GM12878 (cell line): ENCODE data around the gene HOXC13. TPM values are rescaled to one million over a fixed set of nuclear protein-coding genes. Genes with fewer than 3 reads are reported as not detected.

Source experiments
- ATAC-seq: fragments of 200-7000 bp; cut with Tn5 transposase; 3 replicates; pipeline ENCODE4 v1.9.1; 2020; ENCODE audit warnings: mild to moderate bottlenecking, moderate library complexity
- BruUV-seq: library from RNA; stranded (reverse); fragments of 400-500 nt; replicated peaks from 2 replicates; lab custom pipeline; 2021; lab: Mats Ljungman, UMichigan
- CTCF ChIA-PET: fragments of 300-600 bp; sonication (Branson Sonifier 250); formaldehyde crosslinking; extraction: SDS; loops from one replicate; lab custom pipeline; 2021; ENCODE audit warnings: inconsistent platforms; lab: Yijun Ruan, JAX
- POLR2A ChIA-PET: fragments of 350-600 bp; formaldehyde crosslinking; extraction: SDS; loops from one replicate; lab custom pipeline; 2021; ENCODE audit warnings: inconsistent platforms; lab: Charles Lee
- RAD21 ChIA-PET: fragments of 300-600 bp; sonication (Branson Sonifier 250); formaldehyde crosslinking; loops from one replicate; lab custom pipeline; 2023; ENCODE audit warnings: antibody characterized with exemption; ENCODE audit not compliant: unreplicated experiment; lab: Charles Lee
- SMC1A ChIA-PET: fragments of 300-600 bp; sonication (Branson Sonifier 250); formaldehyde crosslinking; loops from one replicate; lab custom pipeline; 2023; ENCODE audit not compliant: unreplicated experiment, uncharacterized antibody; lab: Charles Lee
- DNase-seq: peaks from one replicate; pipeline ENCODE4 v3.0.0-alpha.2; 2011; ENCODE audit warnings: low read depth, low spot score
- FAIRE-seq: peaks from 3 replicates; lab custom pipeline; 2011; peaks lifted over from hg19 to GRCh38; lab: Jason Lieb, UNC
- H2AFZ ChIP-seq: 2 replicates; pipeline ENCODE4 v1.6.0; 2011; ENCODE audit warnings: low read depth, low read length, control low read depth; ENCODE audit not compliant: control insufficient read depth
- H3K27ac ChIP-seq: 2 replicates; pipeline ENCODE4 v1.5.1; 2011; ENCODE audit warnings: control low read depth; ENCODE audit not compliant: control insufficient read depth, insufficient read depth
- H3K27me3 ChIP-seq, 2 experiments: replicated peaks in 1 of 2; 2 replicates each; pipeline versions ENCODE4 v1.6.0 to v1.6.1; 2011; ENCODE audit warnings: low read length in 1 of 2; ENCODE audit not compliant: control insufficient read depth in 2 of 2, insufficient read depth in 2 of 2
- H3K36me3 ChIP-seq, 2 experiments: 2 replicates each; pipeline ENCODE4 v1.5.1; 2011; ENCODE audit warnings: low read length in 1 of 2; ENCODE audit not compliant: control insufficient read depth in 2 of 2, insufficient read depth in 2 of 2
- H3K4me1 ChIP-seq: 2 replicates; pipeline ENCODE4 v1.6.1; 2011; ENCODE audit warnings: mild to moderate bottlenecking, low read length, moderate library complexity, mixed read lengths; ENCODE audit not compliant: control insufficient read depth, insufficient read depth
- H3K4me2 ChIP-seq: 2 replicates; pipeline ENCODE4 v1.6.0; 2011; ENCODE audit warnings: control low read depth; ENCODE audit not compliant: control insufficient read depth, insufficient read depth
- H3K4me3 ChIP-seq: fragments of 200-600 bp; sonication (generic); 2 replicates; pipeline ENCODE4 v1.5.1; 2016
- H3K79me2 ChIP-seq: 2 replicates; pipeline ENCODE4 v1.6.0; 2011; ENCODE audit warnings: low read length; ENCODE audit not compliant: control insufficient read depth, insufficient read depth
- H3K9ac ChIP-seq: 2 replicates; pipeline ENCODE4 v1.8.0; 2011; ENCODE audit warnings: low read length, control low read depth, mixed read lengths; ENCODE audit not compliant: control insufficient read depth, insufficient read depth
- H3K9me3 ChIP-seq: replicated peaks from 3 replicates; pipeline ENCODE4 v1.5.1; 2011; ENCODE audit warnings: mild to moderate bottlenecking, low read length; ENCODE audit not compliant: control insufficient read depth, insufficient read depth
- H4K20me1 ChIP-seq: 2 replicates; pipeline ENCODE4 v1.6.0; 2011; ENCODE audit not compliant: control insufficient read depth, insufficient read depth
- ETV6 ChIP-seq, 2 experiments: fragments of 450-650 bp in 1 of 2; IDR thresholded peaks in 1 of 2; conservative IDR thresholded peaks in 1 of 2; 2 replicates each; pipeline ENCODE4 v1.6.1; 2014; ENCODE audit warnings: antibody characterized with exemption in 1 of 2, borderline replicate concordance in 1 of 2, low read depth in 1 of 2, mild to moderate bottlenecking in 1 of 2, moderate library complexity in 1 of 2
- IKZF1 ChIP-seq: fragments of 450-650 bp; conservative IDR thresholded peaks from 2 replicates; pipeline ENCODE4 v1.6.1; 2017; ENCODE audit warnings: antibody characterized with exemption, mild to moderate bottlenecking
- IKZF2 ChIP-seq, 2 experiments: fragments of 450-650 bp; IDR thresholded peaks; 2 replicates each; pipeline ENCODE4 v1.6.1; 2017; ENCODE audit warnings: mild to moderate bottlenecking in 2 of 2, moderate library complexity in 2 of 2
- NFYA ChIP-seq: IDR thresholded peaks from 2 replicates; pipeline ENCODE4 v1.6.1; 2011; ENCODE audit warnings: low read depth, mild to moderate bottlenecking, low read length, improper control_type of control experiment, borderline replicate concordance
- RAD51 ChIP-seq: fragments of 450-650 bp; IDR thresholded peaks from 2 replicates; pipeline ENCODE4 v1.6.1; 2016; ENCODE audit warnings: moderate library complexity, mild to moderate bottlenecking, inconsistent platforms
- SP1 ChIP-seq: IDR thresholded peaks from one replicate; pipeline ENCODE4 v1.6.1; 2011; ENCODE audit warnings: low read depth, low read length
- STAT1 ChIP-seq: fragments of 450-650 bp; conservative IDR thresholded peaks from 2 replicates; pipeline ENCODE4 v1.6.1; 2014; ENCODE audit warnings: antibody characterized with exemption, mild to moderate bottlenecking
- WGBS: methylation state at CpG from one replicate; pipeline ENCODE4 v1.1.6; 2016; ENCODE audit warnings: low lambda C conversion rate; ENCODE audit not compliant: insufficient replicate concordance, insufficient coverage; ENCODE audit errors: missing lambda C conversion rate; 5-methylcytosine and 5-hydroxymethylcytosine counted together
- in situ Hi-C: fragments of 300-500 bp; cut with MboI; formaldehyde crosslinking; loops from 9 replicates; pipeline ENCODE4 v1.14.3; 2018; ENCODE audit warnings: mixed read lengths
- intact Hi-C: fragments of 100-400 bp; cut with micrococcal nuclease; formaldehyde crosslinking; loops from one replicate; pipeline ENCODE4 v1.14.2; 2022; ENCODE audit not compliant: unreplicated experiment
- polyA plus RNA-seq, 11 experiments: library from polyadenylated mRNA; depleted of rRNA in 4 of 11; unstranded in 6 of 11; stranded (reverse) in 5 of 11; fragments of >200 nt; fragmentation: Nextera tagmentation in 4 of 11; fragmentation: Illumina TruSeq in 1 of 11; extraction: Ambion mirVana in 4 of 11; extraction: Trizol in 1 of 11; gene quantifications; 1 replicate in 1 of 11; 2 replicates in 10 of 11; pipeline versions ENCODE4 v1.2.1 to v1.2.3, GENCODE V29; 2011 to 2016; ENCODE audit warnings: inconsistent platforms in 2 of 11, missing spikeins in 2 of 11, low read depth in 1 of 11
- total RNA-seq, 4 experiments: library from RNA; depleted of rRNA in 3 of 4; stranded (reverse); fragments of >200 nt in 3 of 4; fragmentation: Illumina TruSeq in 1 of 4; extraction: Trizol in 1 of 4; gene quantifications; 2 replicates each; pipeline versions ENCODE4 v1.2.1 to v1.2.3, GENCODE V29; 2013 to 2021
- TF ChIP-seq, protein P1 (sequence below): IDR thresholded peaks from 2 replicates; pipeline ENCODE4 v1.6.1; 2012; ENCODE audit warnings: low read depth, low read length, improper control_type of control experiment
- TF ChIP-seq, protein P2 (sequence below): fragments of 450-650 bp; formaldehyde crosslinking; IDR thresholded peaks from 2 replicates; pipeline ENCODE4 v1.5.0; 2022; ENCODE audit warnings: mild to moderate bottlenecking, missing genetic modification characterization
- TF ChIP-seq, protein P3 (sequence below): IDR thresholded peaks from 2 replicates; pipeline ENCODE4 v1.6.1; 2012; ENCODE audit warnings: mild to moderate bottlenecking, low read depth, low read length
- TF ChIP-seq, protein P4 (sequence below): fragments of 450-650 bp; IDR thresholded peaks from 2 replicates; pipeline ENCODE4 v1.6.1; 2017; ENCODE audit warnings: low read depth, mild to moderate bottlenecking, moderate library complexity

HOXC13 gene
- total and polyA plus RNA-seq, 10 of the 15 experiments (the other 5 are each of a cell fraction or from before 2014, with no cell fraction given) = not detected

DNA sequence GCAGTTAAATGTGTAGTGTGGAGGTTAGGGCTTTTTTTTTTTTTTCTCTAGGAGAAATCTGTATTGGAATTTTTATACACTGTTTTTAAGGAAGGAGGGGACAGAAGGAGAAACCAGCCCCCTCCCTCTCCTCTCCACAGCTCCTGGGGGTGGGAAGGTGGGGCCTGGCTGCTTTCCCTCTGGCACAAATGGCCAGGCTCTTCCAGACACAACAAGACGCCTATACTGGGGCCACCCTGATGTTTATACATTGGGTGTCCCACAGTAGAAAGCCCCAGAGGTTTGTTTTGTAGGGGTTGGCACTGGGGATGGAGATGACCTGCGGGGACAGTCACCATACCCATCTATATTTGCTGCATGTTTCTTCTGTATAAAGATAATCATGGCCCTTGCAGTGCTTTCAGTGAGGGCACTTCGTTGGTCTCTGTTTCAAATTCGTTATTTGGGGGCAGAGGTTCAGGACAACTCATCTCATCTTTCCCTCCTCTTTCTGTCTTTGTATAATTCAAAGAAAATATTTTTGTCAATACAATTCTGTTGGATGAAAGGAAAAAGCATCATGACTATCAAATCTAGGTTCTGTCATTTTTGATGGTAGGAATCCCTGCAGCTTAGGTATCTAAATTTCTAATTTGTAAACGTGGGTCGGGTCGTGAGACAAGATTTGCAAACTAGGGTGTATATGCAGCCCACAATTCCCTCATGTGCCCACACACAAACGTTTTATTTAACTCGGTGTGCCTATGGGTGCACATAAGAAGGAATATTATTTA, 38.4 kb downstream of the HOXC13 start:
- Histone ChIP-seq H3K9me3 (no peaks in the 10 kb centered on the region; the same call in 1 of the 3 replicates), H3K36me3 (no peaks in the 10 kb centered on the region), H2AFZ (no peak overlapping the region), H3K79me2 (no peaks in the 10 kb centered on the region), H3K27me3 (peaks cover 23 to 29% of the 10 kb centered on the region in 2 experiments), H4K20me1 (no peaks in the 10 kb centered on the region), H3K4me3 (no peak overlapping the region), H3K27ac (no peak overlapping the region), H3K4me2 (no peak overlapping the region), H3K4me1 (peaks cover 22% of the 10 kb centered on the region), H3K9ac (no peak overlapping the region)
- 0% methylated on average over 9 of the region's 9 CpGs for WGBS
- SMC1A ChIA-PET = interaction anchor here (0.7 kb wide), 1 partner anchor 11 kb away, joined by 3 read pairs; no protein-coding TSS in a partner anchor
- BruUV-seq = no TSS peak
- intact Hi-C loops = no loop called here
- ATAC-seq = no peak
- FAIRE-seq = no peak
- CTCF ChIA-PET = interaction anchor here (0.7 to 1.5 kb wide), 3 partner anchors 8 to 229 kb away, joined by 4 to 5 read pairs (median 4); partner anchors contain the start of gene HOXC10
- RAD21 ChIA-PET = no interaction called here
- DNase-seq = no peak
- in situ Hi-C loops = no loop called here
- POLR2A ChIA-PET = interaction anchor here (0.6 kb wide), 1 partner anchor 149 kb away, joined by 5 read pairs; no protein-coding TSS in a partner anchor
- TF ChIP-seq, protein P1, sequence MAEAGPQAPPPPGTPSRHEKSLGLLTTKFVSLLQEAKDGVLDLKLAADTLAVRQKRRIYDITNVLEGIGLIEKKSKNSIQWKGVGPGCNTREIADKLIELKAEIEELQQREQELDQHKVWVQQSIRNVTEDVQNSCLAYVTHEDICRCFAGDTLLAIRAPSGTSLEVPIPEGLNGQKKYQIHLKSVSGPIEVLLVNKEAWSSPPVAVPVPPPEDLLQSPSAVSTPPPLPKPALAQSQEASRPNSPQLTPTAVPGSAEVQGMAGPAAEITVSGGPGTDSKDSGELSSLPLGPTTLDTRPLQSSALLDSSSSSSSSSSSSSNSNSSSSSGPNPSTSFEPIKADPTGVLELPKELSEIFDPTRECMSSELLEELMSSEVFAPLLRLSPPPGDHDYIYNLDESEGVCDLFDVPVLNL = no peak
- TF ChIP-seq, protein P2, sequence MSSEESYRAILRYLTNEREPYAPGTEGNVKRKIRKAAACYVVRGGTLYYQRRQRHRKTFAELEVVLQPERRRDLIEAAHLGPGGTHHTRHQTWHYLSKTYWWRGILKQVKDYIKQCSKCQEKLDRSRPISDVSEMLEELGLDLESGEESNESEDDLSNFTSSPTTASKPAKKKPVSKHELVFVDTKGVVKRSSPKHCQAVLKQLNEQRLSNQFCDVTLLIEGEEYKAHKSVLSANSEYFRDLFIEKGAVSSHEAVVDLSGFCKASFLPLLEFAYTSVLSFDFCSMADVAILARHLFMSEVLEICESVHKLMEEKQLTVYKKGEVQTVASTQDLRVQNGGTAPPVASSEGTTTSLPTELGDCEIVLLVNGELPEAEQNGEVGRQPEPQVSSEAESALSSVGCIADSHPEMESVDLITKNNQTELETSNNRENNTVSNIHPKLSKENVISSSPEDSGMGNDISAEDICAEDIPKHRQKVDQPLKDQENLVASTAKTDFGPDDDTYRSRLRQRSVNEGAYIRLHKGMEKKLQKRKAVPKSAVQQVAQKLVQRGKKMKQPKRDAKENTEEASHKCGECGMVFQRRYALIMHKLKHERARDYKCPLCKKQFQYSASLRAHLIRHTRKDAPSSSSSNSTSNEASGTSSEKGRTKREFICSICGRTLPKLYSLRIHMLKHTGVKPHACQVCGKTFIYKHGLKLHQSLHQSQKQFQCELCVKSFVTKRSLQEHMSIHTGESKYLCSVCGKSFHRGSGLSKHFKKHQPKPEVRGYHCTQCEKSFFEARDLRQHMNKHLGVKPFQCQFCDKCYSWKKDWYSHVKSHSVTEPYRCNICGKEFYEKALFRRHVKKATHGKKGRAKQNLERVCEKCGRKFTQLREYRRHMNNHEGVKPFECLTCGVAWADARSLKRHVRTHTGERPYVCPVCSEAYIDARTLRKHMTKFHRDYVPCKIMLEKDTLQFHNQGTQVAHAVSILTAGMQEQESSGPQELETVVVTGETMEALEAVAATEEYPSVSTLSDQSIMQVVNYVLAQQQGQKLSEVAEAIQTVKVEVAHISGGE (CRISPR knock-in tag) = no peak
- TF ChIP-seq IKZF2 (IDR thresholded peaks at IDR 0.05) = no peak
- no peak for TF ChIP-seq SP1
- TF ChIP-seq, protein P3, sequence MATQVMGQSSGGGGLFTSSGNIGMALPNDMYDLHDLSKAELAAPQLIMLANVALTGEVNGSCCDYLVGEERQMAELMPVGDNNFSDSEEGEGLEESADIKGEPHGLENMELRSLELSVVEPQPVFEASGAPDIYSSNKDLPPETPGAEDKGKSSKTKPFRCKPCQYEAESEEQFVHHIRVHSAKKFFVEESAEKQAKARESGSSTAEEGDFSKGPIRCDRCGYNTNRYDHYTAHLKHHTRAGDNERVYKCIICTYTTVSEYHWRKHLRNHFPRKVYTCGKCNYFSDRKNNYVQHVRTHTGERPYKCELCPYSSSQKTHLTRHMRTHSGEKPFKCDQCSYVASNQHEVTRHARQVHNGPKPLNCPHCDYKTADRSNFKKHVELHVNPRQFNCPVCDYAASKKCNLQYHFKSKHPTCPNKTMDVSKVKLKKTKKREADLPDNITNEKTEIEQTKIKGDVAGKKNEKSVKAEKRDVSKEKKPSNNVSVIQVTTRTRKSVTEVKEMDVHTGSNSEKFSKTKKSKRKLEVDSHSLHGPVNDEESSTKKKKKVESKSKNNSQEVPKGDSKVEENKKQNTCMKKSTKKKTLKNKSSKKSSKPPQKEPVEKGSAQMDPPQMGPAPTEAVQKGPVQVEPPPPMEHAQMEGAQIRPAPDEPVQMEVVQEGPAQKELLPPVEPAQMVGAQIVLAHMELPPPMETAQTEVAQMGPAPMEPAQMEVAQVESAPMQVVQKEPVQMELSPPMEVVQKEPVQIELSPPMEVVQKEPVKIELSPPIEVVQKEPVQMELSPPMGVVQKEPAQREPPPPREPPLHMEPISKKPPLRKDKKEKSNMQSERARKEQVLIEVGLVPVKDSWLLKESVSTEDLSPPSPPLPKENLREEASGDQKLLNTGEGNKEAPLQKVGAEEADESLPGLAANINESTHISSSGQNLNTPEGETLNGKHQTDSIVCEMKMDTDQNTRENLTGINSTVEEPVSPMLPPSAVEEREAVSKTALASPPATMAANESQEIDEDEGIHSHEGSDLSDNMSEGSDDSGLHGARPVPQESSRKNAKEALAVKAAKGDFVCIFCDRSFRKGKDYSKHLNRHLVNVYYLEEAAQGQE = no peak
- no peak for TF ChIP-seq NFYA
- no peak for TF ChIP-seq STAT1
- no peak for TF ChIP-seq RAD51
- TF ChIP-seq, protein P4, sequence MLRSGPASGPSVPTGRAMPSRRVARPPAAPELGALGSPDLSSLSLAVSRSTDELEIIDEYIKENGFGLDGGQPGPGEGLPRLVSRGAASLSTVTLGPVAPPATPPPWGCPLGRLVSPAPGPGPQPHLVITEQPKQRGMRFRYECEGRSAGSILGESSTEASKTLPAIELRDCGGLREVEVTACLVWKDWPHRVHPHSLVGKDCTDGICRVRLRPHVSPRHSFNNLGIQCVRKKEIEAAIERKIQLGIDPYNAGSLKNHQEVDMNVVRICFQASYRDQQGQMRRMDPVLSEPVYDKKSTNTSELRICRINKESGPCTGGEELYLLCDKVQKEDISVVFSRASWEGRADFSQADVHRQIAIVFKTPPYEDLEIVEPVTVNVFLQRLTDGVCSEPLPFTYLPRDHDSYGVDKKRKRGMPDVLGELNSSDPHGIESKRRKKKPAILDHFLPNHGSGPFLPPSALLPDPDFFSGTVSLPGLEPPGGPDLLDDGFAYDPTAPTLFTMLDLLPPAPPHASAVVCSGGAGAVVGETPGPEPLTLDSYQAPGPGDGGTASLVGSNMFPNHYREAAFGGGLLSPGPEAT = no peak
- TF ChIP-seq IKZF1 = no peak
- no peak for TF ChIP-seq ETV6 (conservative IDR thresholded peaks at IDR 0.05 in 1 of 2, IDR thresholded peaks at IDR 0.05 in 1 of 2; ENCODE audit: borderline replicate concordance in 1 of 2, low read depth in 1 of 2)
